Heart left ventricle (tissue), 16 donors: ENCODE results near the gene UBA6. TPM values are rescaled to one million over a fixed set of nuclear protein-coding genes. Genes with fewer than 3 reads are reported as not detected.

Experiments used
- ATAC-seq, 4 donors: fragments of 200-7000 bp; cut with Tn5 transposase; one replicate each; pipeline ENCODE4 v1.9.1; 2020 to 2022; ENCODE audit warnings: moderate library complexity in 4 of 4, mild to moderate bottlenecking in 3 of 4, moderate number of reproducible peaks in 1 of 4
- DNase-seq, 5 donors: peaks; one replicate each; pipeline ENCODE4 v3.0.0-alpha.2; 2020
- H3K27ac ChIP-seq, 12 donors: fragments of 200-600 bp; sonication (generic) in 4 of 12; one replicate each; pipeline versions ENCODE4 v1.5.0 to v1.8.0; 2016 to 2022; ENCODE audit warnings: mild to moderate bottlenecking in 2 of 12
- H3K27me3 ChIP-seq, 9 donors: fragments of 200-600 bp; sonication (generic) in 2 of 9; one replicate each; pipeline versions ENCODE4 v1.5.1 to v1.8.0; 2016 to 2022; ENCODE audit warnings: mild to moderate bottlenecking in 3 of 9
- H3K36me3 ChIP-seq, 9 donors: fragments of 200-600 bp; sonication (generic) in 2 of 9; one replicate each; pipeline versions ENCODE4 v1.5.0 to v1.8.0; 2018 to 2022; ENCODE audit warnings: mild to moderate bottlenecking in 2 of 9
- H3K4me1 ChIP-seq, 12 donors: fragments of 200-600 bp; sonication (generic) in 4 of 12; one replicate each; pipeline versions ENCODE4 v1.5.0 to v1.8.0; 2016 to 2022; ENCODE audit warnings: mild to moderate bottlenecking in 3 of 12
- H3K4me3 ChIP-seq, 12 donors: fragments of 200-600 bp; sonication (generic) in 4 of 12; one replicate each; pipeline versions ENCODE4 v1.5.0 to v1.8.0; 2017 to 2022; ENCODE audit warnings: mild to moderate bottlenecking in 9 of 12, moderate library complexity in 4 of 12
- H3K9me3 ChIP-seq, 12 donors: fragments of 200-600 bp; sonication (generic) in 4 of 12; one replicate each; pipeline versions ENCODE4 v1.5.0 to v1.8.0; 2016 to 2022; ENCODE audit warnings: mild to moderate bottlenecking in 1 of 12
- CTCF ChIP-seq, 12 donors: fragments of 200-600 bp; sonication (generic) in 4 of 12; IDR thresholded peaks; one replicate each; pipeline versions ENCODE4 v1.5.0 to v1.8.0; 2018 to 2022; ENCODE audit warnings: antibody characterized with exemption in 12 of 12, mild to moderate bottlenecking in 5 of 12
- POLR2A ChIP-seq, 2 donors: fragments of 450-650 bp; IDR thresholded peaks; one replicate each; pipeline ENCODE4 v1.6.1; 2017; ENCODE audit warnings: antibody characterized with exemption in 2 of 2, mild to moderate bottlenecking in 2 of 2, moderate library complexity in 2 of 2
- WGBS, 4 donors: extraction: QIAGEN DNeasy Blood & Tissue Kit in 2 of 4; methylation state at CpG; one replicate each; pipeline versions ENCODE4 v1.1.5 to v1.1.7; 2013 to 2018; 5-methylcytosine and 5-hydroxymethylcytosine counted together
- intact Hi-C, 10 donors: fragments of 100-400 bp; cut with DNase I; formaldehyde crosslinking; loops; one replicate each; pipeline versions ENCODE4 v1.11.1 to v1.14.2; 2022
- polyA plus RNA-seq, 2 donors: library from polyadenylated mRNA; stranded (reverse); fragments of 200-250 nt; gene quantifications; one replicate each; pipeline ENCODE4 v1.2.3, GENCODE V29; 2013
- total RNA-seq, 9 donors: library from RNA; depleted of rRNA in 2 of 9; stranded (reverse); fragments of >200 nt in 2 of 9; fragmentation: NEBNext Ultra II Directional in 3 of 9; extraction: Animal tissue kit (Norgen Biotek cat#: 25700) in 3 of 9; gene quantifications; one replicate each; pipeline versions ENCODE4 v1.1.0 to v1.2.4, GENCODE V29; 2016 to 2023
- donor health status: ischemic (EF 13 %, LVEDD 7.1; RV severe dilation, severe dysfunction).
- donor health status: healthy with polysubstance abuse.
- donor health status: DM: no; HTN: yes; CAD: no.
- donor health status: DM: no; HTN: no; CAD: no.
- donor health status: ischemic (EF 25% LVEDD 6.9; RV normal size, moderate dysfunction).
- donor health status: ischemic (EF 25% LVEDD 5.7; RV mildly dilated, moderate dysfunction).
- donor health status: healthy.
- donor health status: DM: yes; HTN: yes; CAD: no.
- donor health status: ischemic (EF 35%, LVEDD 5.7; RV mildly dilated, moderate dysfunction).
- donor health status: nonischemic (EF 11% LVEDD 7.7; RV severe dilation, severe dysfunction).
- donor health status: DM: yes; HTN: yes; CAD: no.
- donor health status: PGD.
- donor health status: ischemic (EF 29% LVEDD 5.4; RV normal size, mild dysfunction).
- donor health status: nonischemic (EF 23%, LVEDD 6.1; RV moderate dilation, normal function).

The UBA6 gene
- total and polyA plus RNA-seq, 11 donors: 3.1 to 35.3 (median 19.7) TPM

GRCh38 chr4:67680581-67681222 lies 20.3 kb downstream of the UBA6 start:
- no peak overlapping the region for H3K4me3 ChIP-seq
- ATAC-seq (no peak), DNase-seq (no peak)
- H3K27ac ChIP-seq: no peak overlapping the region
- peaks cover 0 to 65% (median 54%) of the 10 kb centered on the region in 9 donors for H3K36me3 ChIP-seq
- intact Hi-C loops: no loop called here
- no peak for TF ChIP-seq POLR2A (IDR thresholded peaks at IDR 0.05)
- no peak for TF ChIP-seq CTCF (IDR thresholded peaks at IDR 0.05)
- H3K4me1 ChIP-seq: no peaks in the 10 kb centered on the region
- H3K27me3 ChIP-seq: no peaks in the 10 kb centered on the region
- 95 to 97% (median 97%) methylated on average over 2 of the region's 2 CpGs for WGBS, 4 donors
- H3K9me3 ChIP-seq: no peaks in the 10 kb centered on the region

DNA sequence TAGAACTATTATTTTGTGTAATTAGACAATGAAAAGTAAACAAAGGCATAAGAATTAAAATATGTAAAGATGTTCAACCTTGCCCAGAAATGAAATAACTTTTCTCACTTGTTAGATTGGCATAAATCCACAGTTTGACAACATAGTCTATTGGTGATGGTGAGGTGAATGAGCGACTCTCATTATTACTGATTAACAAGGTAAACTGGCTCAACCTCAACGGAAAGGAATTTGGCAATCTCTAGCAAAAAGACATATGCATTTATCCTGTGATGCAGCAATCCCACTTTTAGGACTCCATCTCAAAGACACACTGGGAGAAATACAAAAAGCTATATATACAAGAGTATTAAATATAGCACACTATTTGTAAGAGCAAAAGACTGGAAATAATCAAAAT lies 22.3 kb downstream of the UBA6 start:
- intact Hi-C loops: no loop called here
- Histone ChIP-seq H3K27ac (no peak overlapping the region), H3K4me3 (no peak overlapping the region), H3K9me3 (no peaks in the 10 kb centered on the region), H3K36me3 (peaks cover 0 to 85% (median 74%) of the 10 kb centered on the region in 9 donors), H3K27me3 (no peaks in the 10 kb centered on the region), H3K4me1 (no peaks in the 10 kb centered on the region)
- ATAC-seq (no peak), DNase-seq (no peak)
- WGBS, 4 donors: 88 to 97% (median 95%) methylated on average over 2 of the region's 2 CpGs
- no peak for TF ChIP-seq POLR2A (IDR thresholded peaks at IDR 0.05)
- TF ChIP-seq CTCF (IDR thresholded peaks at IDR 0.05): peak in 1 of 12 donors; percentile 6

DNA sequence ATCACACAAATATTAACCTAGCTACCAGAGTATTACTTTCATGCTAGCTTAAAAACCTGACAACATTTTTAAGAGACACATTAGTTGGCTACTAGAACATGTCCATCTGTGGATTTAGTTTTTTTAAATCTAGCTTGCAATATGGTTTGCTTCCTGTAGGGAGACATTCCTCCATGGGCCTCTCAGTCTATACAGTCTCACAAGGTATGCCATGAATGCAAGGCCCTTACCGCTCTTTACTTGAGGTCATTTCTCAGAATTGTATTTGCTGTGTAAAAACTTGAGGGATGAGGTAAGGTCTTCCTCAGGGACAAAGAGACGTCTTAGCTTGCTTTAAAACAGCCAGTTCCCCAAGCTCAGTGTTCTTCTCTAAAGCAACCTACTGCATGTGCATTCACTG lies 26.9 kb downstream of the UBA6 start:
- Histone ChIP-seq H3K36me3 (peaks cover 0 to 100% (median 91%) of the 10 kb centered on the region in 9 donors), H3K4me1 (no peaks in the 10 kb centered on the region), H3K4me3 (no peak overlapping the region), H3K27ac (no peak overlapping the region), H3K9me3 (no peaks in the 10 kb centered on the region), H3K27me3 (no peaks in the 10 kb centered on the region)
- intact Hi-C loops: no loop called here
- DNase-seq (no peak), ATAC-seq (no peak)
- WGBS, 4 donors: 81 to 92% (median 90%) methylated on average over 2 of the region's 2 CpGs
- TF ChIP-seq POLR2A (IDR thresholded peaks at IDR 0.05) (no peak), CTCF (IDR thresholded peaks at IDR 0.05) (no peak)

- H3K4me3 ChIP-seq: no peak overlapping the region
Observed at GRCh38 chr4:67668315-67668714, 32.6 kb downstream of the UBA6 start.

More at GRCh38 chr4:67668315-67668714, 32.6 kb downstream of the UBA6 start:
- TF ChIP-seq CTCF (IDR thresholded peaks at IDR 0.05) (no peak), POLR2A (IDR thresholded peaks at IDR 0.05) (no peak)
- H3K9me3 ChIP-seq: no peaks in the 10 kb centered on the region
- H3K4me1 ChIP-seq: no peaks in the 10 kb centered on the region
- WGBS, 4 donors: 95 to 98% (median 96%) methylated on average over 3 of the region's 3 CpGs
- ATAC-seq (no peak), DNase-seq (no peak)
- intact Hi-C loops: loop anchor here in 1 of 10 donors (5.0 kb wide), 1 partner anchor 41 kb away; no protein-coding TSS in a partner anchor
- peaks cover 0 to 100% (median 89%) of the 10 kb centered on the region in 9 donors for H3K36me3 ChIP-seq
- H3K27me3 ChIP-seq: no peaks in the 10 kb centered on the region
- H3K27ac ChIP-seq: no peak overlapping the region
